ENCODE measurements around the gene PLXNA4.

- TF ChIP-seq ZNF384 (IDR thresholded peaks at IDR 0.05): no peak
- no peak for TF ChIP-seq SP1 (IDR thresholded peaks at IDR 0.05)
- no peak for TF ChIP-seq TARDBP (IDR thresholded peaks at IDR 0.05)
- no peak for TF ChIP-seq BHLHE40 (IDR thresholded peaks at IDR 0.05; ENCODE audit: borderline replicate concordance)
- TF ChIP-seq NFRKB (IDR thresholded peaks at IDR 0.05): no peak
- no peak for TF ChIP-seq FOXK2 (IDR thresholded peaks at IDR 0.05)
- no peak for TF ChIP-seq FOXM1 (IDR thresholded peaks at IDR 0.05; ENCODE audit: borderline replicate concordance)
Observed at GRCh38 chr7:132115758-132116157, 460.5 kb downstream of the PLXNA4 start.
